ENCODE measurements around the gene STXBP2.

GRCh38 chr19:7607874-7608560, 28.9 kb upstream of the STXBP2 start:
- TF ChIP-seq CTCF (IDR thresholded peaks at IDR 0.05; ENCODE audit: poor library complexity) (no peak), EZH2 (IDR thresholded peaks at IDR 0.05; ENCODE audit: borderline replicate concordance) (no peak)
